NCI-H345 (cell line): Measurements from ENCODE around the gene LPAR2.
"Not testable (repeated sequence)": the region's sequence is repeated elsewhere in the genome, so short reads cannot be mapped to it uniquely, and the experiment has no call there.

Experiments used
- DNase-seq: peaks from one replicate; lab custom pipeline; 2025; lab: John Stamatoyannopoulos, UW

The LPAR2 gene

GRCh38 chr19:19627621-19628500 is at the start of gene LPAR2:
TSS of gene LPAR2 (minus strand) at chr19:19628220. CDS start at chr19:19627275, 945 bp downstream.
- DNase-seq, result peak; percentile 76

DNA sequence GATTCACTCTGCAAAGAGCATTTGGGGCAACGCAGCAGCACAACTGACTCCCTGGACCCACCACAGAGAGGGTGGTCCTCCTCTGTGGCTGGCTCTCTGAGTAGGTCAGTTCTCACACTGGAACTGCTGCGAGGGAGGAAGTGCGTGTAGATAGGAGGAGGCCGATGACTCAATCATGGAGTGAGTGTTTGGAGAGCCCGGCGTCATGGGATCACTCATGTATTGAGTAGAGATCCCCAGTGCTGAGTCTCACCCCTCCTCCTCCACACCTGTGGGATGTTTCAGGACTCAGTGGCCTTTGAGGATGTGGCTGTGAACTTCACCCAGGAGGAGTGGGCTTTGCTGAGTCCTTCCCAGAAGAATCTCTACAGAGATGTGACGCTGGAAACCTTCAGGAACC is 49.6 kb upstream of the LPAR2 start:
- DNase-seq, result no peak

DNA sequence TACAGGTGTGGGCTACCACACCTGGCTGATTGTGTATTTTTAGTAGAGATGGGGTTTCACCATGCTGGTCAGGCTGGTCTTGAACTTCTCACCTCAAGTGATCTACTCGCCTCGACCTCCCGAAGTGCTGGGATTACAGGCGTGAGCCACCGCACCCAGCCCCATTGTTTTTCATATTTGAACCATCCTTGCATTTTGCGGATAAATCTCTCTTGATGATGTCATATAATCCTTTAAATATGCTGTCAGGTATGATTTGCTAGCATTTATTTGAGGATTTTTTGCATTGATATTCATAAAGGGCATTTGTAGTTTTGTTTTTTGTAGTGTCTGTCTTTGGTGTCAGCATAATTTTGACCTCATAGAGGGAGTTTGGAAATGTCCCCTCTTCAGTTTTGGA is 46.3 kb upstream of the LPAR2 start:
- no peak for DNase-seq

DNA sequence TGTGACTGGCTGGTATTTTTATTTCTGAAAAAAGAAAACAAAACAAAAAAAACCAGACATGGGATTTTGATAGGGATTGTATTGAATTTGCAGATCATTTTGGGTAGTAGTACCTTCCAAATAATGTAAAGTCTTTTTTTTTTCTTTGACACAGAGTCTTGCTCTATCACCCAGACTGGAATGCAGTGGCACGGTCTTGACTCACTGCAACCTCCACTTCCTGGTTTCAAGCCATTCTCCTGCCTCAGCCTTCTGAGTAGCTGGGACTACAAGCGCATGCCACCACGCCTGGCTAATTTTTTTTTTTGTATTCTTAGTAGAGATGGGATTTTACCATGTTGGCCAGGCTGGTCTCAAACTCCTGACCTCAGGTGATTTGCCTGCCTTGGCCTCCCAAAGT is 44.8 kb upstream of the LPAR2 start:
- DNase-seq, result no peak

GRCh38 chr19:19670070-19670551 is 42.1 kb upstream of the LPAR2 start:
- no peak for DNase-seq

- DNase-seq, result peak; percentile 91
These were observed 40.4 kb upstream of the LPAR2 start, which contains the start of gene ZNF101 for GRCh38 chr19:19668230-19669012. TSS of gene ZNF101 (plus strand) at chr19:19668839. CDS start at chr19:19668964, 125 bp downstream.

DNA sequence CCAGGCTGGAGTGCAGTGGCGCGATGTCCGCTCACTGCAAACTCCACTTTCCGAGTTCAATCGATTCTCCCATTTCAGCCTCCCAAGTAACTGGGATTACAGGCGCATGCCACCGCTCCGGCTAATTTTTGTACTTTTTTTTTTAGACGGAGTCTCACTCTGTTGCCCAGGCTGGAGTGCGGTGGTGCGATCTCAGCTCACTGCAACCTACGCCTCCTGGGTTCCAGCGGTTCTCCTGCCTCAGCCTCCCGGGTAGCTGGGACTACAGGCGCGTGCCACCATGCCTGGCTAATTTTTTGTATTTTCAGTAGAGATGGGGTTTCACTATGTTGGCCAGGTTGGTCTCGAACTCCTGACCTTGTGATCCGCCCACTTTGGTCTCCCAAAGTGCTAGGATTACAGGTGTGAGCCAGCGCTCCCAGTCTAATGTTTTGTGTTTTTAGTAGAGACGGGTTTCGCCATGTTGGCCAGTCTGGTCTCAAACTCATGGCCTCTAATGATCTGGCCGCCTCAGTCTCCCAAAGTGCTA is 37.5 kb upstream of the LPAR2 start:
- DNase-seq, result not testable (repeated sequence)

DNA sequence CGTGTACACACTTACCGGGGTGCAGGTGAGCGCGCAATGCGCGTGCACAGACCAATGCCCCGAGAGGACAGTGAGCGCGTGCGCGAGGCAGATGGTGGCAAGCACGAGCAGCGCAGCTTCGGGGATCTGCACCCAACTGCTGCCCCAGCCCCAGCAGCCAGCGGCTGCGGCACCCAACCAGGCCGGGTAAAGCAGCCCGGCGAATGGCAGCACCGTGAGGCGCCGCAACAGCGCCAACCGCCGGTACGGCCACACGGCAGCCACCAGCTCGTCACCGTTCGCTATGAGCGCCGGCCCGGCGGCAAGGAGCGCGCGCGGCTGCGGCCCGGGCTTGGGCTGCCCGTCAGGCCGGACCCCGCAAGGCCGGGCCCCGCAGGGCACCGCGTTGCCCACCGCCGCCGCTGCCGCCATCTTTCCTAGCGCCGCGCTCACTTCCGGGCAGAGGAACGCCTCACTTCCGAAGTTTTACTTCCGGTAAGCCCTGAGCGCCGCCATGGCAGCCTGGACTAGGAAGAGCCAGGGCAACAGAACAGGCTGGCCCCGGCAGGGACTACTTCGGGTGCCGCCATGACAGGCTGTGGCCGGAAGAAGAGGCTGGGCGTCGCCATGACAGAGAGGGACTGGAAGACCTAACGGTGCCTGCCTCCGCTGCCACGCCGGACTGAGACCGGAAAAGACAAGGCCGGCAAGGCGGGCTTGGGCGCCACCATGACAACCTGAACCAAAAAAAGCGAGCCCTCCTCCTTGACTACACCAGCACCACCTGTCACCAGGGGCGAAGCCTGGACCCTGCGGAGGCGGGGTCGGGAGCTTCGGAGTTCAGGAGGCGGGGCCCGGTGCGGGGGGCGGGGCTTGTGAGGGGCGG is 35.5 kb upstream of the LPAR2 start, which contains the start of gene ATP13A1:
Gene ATP13A1, minus strand, starts transcription at position 421 of the 865 bp plus-strand sequence. Its CDS starts 10 bp downstream, at position 411.
- peak; percentile 94 for DNase-seq

DNA sequence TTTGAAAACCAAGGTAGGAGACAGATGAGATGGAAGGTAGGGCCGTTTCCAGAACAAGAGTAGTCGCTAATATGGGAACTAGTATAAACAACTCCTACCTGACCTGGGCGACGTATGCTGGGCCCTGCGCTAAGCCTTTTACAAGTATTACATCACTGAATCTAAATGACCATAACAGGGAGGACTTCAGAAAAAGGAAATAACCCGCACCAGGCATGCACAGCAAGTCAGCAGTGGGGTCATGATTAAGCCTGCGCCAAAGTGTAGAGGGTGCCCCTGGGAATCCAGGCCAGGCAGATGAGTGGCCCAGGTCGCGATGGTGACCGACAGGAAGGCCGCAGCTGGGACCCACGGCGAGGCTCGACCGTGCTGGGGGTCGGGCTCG is 34.8 kb upstream of the LPAR2 start:
- no peak for DNase-seq

- no peak for DNase-seq
These were observed 34.3 kb upstream of the LPAR2 start for GRCh38 chr19:19662344-19662743.

- no peak for DNase-seq
These were observed 33.7 kb upstream of the LPAR2 start for GRCh38 chr19:19661675-19662251.

DNA sequence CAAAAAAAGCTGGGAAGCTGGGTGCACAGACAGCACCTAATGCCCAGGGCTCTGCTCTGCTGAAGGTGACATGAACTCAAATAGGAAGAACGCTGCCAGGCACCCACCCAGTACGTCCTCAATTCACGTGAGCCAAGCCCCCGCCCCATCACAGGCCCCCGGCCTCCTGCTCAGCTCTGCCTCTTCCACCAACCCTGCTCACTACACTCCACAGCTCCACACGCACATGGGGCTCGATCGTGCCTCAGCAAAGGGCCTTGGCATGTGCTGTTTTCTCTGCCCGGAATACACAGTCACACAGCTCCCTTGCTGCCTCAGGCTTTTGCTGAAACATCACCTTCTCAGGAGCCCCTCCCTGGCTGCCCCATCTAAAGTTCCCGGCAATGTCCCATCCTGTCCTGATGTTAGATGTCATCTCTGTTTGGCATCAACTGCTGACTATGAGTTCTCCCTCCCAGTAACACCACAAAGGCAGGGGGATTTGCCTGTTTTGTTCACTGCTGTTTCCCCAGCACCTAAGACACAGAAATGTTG is 33.2 kb upstream of the LPAR2 start:
- no peak for DNase-seq

DNA sequence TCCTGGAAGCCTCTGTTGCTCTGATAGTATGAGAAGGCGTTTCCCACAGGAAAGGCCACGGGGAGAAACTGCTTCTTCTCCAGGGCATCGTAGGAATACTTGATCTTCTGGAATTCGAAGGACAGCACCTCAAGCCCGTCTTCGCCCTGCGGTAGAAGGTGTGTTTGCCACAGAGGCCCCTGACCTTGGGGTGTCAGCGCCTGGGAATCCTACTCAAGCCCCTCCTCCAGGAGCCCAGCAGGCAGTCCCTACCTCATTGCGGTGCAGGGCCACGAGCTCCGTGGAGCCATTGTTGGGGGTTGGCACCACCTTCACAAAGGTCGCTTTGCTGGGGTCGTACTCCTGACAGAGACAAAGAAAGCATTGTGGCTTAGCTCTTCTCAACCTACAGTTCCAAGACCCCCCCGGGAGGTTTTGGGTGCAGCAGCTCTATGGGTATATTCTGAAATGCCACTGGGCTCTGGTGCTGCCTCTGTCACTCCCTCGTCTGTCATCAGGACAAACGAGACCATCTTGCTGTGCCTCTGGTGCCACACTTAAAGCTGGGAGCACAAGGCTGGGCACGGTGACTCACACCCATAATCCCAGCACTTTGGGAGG is 31.7 kb upstream of the LPAR2 start:
- no peak for DNase-seq

DNA sequence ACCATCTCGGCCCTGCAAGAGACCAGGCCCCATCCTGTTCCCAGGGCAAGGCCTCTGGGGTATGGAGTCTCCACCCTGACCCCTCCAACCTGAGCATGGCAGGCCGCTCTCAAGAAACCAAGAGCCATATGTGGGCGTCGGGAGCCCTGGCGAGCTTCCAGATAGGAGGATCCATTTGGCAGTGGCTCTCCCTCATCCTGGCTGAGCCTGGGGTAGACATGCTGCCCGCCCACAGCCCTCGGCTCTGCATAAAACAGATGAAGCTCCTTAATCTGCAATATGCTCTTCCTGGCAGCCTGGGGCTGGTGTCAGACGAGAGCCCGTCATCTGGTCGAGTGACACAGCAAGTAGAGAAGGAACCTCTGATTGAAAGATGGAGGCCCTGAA is 29.4 kb upstream of the LPAR2 start:
- no peak for DNase-seq

- DNase-seq, result no peak
These were observed 28.7 kb upstream of the LPAR2 start for GRCh38 chr19:19656451-19657396.

DNA sequence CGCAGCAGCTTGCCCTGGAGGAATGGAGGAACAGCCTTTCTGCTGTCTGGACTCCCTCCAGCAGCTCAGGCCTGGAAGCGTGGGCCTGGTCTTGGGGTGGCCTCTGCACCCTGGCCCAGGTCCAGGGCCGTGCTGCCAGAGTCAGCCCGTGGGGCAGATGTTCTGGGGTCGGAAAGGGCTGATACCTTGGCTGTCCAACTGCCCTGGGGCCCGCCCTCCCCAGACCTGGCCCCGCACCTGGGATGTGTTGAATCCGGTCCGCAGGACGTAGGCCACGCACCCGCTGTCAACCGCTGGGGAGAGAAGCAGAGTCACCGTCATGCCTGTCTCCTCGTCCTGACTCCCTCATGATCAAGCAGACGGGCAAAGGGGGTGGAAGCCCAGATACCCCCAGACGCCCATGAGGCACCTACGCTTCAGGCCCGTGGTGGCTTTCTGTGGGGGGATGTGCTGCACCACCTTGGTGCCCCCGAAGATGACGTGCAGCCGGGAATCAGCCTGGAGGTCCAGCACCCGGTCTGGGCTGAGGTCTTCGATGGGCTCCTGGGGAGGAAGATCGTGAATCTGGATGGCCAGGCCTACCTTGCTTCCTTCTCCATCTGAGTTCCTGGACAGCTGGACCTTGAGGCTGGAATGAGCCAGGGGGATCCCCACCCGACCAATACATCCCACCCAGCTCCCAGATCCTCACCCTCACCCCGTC is 27.8 kb upstream of the LPAR2 start:
- DNase-seq, result no peak

DNA sequence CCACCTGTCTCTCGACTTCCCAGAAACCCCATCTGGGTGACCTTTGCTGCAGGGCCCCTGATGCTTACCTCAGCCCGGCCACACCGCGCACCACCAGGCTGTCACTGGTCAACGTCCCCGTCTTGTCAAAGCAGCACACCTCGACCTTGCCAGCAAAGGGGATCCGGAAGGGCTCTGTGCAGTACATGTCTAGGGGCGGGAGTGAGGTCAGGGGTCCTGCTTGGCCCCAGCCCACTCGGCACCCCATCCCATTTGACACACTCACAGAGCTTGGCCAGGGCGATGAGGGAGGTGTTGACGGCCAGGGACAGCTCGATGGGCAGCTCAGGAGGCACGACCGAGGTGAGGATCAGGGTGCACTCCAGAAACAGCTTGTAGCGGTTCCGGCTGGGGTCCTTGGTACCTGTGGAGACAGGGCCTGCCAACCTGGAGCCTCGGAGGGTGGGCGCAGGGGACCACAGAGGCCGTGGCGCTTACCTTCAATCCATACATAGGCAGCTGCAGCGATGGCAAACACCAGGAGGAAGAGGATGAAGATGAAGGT is 27.1 kb upstream of the LPAR2 start:
- no peak for DNase-seq

DNA sequence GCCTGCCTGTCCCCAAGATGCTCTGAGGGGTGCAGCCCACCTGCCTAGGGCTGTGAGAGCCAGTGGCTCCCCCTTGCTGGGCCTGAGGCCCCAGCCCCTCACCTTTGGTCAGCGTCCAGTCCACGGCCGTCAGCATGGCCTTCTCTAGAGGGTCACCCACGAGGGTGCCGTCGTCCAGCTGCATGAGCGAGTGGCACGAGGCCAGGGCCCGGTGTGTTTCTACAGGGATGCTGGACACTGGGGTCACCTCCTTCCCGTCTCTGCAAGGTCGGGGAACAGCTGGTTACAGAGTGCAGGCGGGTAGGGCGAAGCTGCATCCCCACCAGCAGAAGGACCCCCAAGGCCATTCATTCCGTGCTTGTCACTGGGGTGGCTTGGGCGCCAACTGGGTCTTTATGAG is 26.4 kb upstream of the LPAR2 start:
- DNase-seq, result no peak
